Measurements from ENCODE around the gene SYT2.
"Not testable (repeated sequence)": the region's sequence is repeated elsewhere in the genome, so short reads cannot be mapped to it uniquely, and the experiment has no call there.

The SYT2 gene

DNA sequence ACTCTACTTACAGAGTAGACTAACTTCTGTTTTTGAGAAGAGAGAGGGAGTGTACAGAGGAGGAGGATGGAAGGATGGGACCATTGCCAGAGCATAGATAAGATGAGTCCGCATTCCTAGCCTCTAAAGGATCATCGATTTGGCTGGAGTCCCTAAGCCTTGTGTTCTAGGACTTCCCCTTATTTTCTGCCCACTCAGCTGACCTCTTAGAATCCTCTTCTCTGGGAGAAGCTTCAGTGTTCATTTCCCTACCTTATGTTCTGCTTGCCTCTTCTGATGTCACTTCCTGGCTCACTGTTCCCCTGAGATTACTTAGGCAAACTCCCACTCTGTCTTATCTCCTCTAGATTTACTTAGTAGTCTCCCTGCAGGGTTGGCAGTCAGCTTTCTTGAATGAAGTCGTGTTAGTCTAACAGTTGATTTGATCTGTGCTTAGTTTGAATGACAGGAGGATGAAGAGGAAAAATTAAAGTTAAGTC, 156.7 kb downstream of the SYT2 start:
- no peak for TF ChIP-seq CTCF (IDR thresholded peaks at IDR 0.05; ENCODE audit: extremely low read depth, missing control alignments)
- no peak for DNase-seq (ENCODE audit: low spot score)

DNA sequence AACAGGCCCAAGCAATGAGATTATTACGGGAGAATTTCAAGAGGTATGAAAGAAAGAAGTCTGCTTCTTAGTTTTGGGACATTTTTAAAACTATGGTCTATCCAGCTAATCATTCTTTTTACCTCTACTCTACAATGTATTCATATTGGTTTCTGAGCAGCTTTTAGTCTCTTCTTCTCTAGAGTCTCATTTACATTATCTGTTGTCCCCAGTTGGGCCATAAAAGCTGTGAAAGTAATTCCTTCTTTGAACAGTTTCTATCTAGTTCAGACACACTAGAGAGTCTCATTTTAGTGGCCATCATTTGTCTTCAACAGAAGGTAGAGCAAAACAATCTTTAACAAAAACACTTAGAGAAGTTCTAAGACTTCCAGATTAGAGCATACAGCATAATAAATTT, 157.2 kb downstream of the SYT2 start:
- DNase-seq (ENCODE audit: low spot score) = not testable (repeated sequence)

- not testable (repeated sequence) for DNase-seq (ENCODE audit: low spot score)
Observed at GRCh38 chr1:202552615-202553014, 157.6 kb downstream of the SYT2 start.

DNA sequence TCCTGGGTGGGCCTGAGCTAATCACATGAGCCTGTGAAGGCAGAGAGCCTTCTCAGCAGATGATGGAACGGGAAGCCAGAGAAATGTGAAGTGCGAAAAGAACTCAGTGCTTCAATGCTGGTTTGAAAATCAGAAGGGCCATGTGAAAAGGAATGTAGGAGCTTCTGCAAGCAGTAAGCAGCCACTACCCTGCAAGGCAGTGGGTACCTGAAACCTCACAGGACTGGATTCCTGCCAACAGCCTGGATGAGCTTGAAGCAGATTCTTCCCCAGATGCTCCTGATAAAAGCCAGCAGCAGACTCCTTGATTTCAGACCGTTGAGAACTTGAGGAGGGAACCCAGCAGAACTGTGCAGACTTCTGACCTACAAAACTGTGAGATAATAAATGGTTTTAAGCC, 158.6 kb downstream of the SYT2 start:
- no peak for DNase-seq (ENCODE audit: low spot score)
- no peak for TF ChIP-seq CTCF (IDR thresholded peaks at IDR 0.05; ENCODE audit: extremely low read depth, missing control alignments)

DNA sequence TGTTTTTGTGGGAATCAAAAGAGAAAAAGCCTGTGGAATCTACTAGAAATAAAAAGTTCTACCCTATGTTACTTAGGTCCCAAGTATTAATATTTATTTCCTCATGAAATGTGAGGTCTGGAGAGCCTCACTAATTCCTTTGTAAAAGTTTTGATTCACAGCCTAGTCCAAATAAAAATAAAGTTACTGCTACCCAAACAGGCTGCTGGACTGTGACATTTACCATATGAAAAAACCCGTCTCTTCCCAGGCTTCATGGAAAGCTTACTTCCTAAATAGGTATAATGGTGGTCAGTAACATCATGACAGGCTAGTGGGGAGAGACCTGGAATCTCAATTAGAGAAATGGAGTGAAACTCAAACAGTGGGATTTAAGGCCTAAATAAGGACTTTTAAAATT, 160.2 kb downstream of the SYT2 start:
- not testable (repeated sequence) for DNase-seq (ENCODE audit: low spot score)

- TF ChIP-seq CTCF (IDR thresholded peaks at IDR 0.05; ENCODE audit: extremely low read depth, missing control alignments) = no peak
- DNase-seq (ENCODE audit: low spot score) = no peak
Observed at GRCh38 chr1:202547215-202547614, 163.0 kb downstream of the SYT2 start.

GRCh38 chr1:202546796-202547195, 163.5 kb downstream of the SYT2 start:
- DNase-seq (ENCODE audit: low spot score) = not testable (repeated sequence)

GRCh38 chr1:202546377-202546776, 163.9 kb downstream of the SYT2 start:
- not testable (repeated sequence) for DNase-seq (ENCODE audit: low spot score)

DNA sequence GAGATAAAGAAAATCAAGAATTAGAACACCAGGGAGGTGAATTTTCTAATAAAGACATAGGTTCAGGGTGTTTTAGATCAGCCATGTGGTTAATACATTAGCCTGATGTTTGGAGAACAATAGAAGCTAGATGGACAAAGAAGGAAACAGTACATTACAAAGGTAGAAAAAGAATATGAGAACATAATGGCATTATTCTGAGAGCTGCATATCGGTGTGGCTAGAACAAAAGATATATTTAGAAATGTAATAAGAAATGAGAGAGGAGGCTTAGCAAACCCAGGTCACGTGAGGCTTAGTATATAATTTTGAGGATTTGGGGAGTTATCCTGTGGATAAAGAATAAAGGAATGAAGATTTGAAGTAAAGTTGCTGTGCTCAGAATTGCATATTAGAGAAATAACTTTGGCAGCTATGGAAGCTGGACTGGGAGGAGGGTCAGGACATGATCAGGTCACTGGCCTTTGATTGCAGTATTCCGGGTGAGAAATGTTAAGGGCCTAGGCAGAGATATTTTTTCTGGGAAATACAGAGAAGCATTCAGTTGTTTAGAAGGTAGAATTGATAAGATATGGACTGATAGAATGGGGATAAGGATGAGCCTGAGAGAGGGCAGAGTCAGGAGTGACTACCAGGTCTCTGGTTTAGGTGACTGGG, 164.5 kb downstream of the SYT2 start:
- not testable (repeated sequence) for DNase-seq (ENCODE audit: low spot score)

GRCh38 chr1:202544766-202545449, 165.3 kb downstream of the SYT2 start:
- DNase-seq (ENCODE audit: low spot score) = not testable (repeated sequence)

DNA sequence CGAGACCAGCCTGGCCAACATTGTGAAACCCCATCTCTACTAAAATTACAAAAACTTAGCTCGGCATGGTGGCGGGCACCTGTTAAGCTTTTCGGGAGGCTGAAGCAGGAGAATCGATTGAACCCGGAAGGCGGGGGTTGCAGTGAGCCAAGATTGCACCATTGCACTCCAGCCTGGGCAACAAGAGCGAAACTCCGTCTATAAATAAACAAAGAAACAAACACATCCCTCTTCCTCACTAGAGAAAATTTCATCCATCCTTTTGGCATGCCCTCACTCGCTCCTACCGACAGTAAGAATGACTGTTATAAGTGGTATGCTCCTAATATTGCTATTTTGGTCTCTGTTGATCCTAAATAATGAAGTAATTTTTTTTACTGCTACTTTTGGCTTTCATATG, 166.7 kb downstream of the SYT2 start:
- not testable (repeated sequence) for DNase-seq (ENCODE audit: low spot score)

GRCh38 chr1:202542415-202542814, 167.8 kb downstream of the SYT2 start:
- not testable (repeated sequence) for DNase-seq (ENCODE audit: low spot score)

- DNase-seq (ENCODE audit: low spot score) = not testable (repeated sequence)
Observed at GRCh38 chr1:202540858-202541257, 169.4 kb downstream of the SYT2 start.
